22Rv1 (cell line): ENCODE data around the gene MRPL11.

ENCODE experiments used
- H3K27ac ChIP-seq: fragments of 450-650 bp; 2 replicates; pipeline ENCODE4 v1.5.1; 2017
- ZFX ChIP-seq: fragments of 450-650 bp; IDR thresholded peaks from 2 replicates; pipeline ENCODE4 v1.6.1; 2017; ENCODE audit warnings: antibody characterized with exemption, borderline replicate concordance
- TF ChIP-seq, protein P1 (sequence below): fragments of 450-650 bp; IDR thresholded peaks from 2 replicates; pipeline ENCODE4 v1.5.1; 2017; ENCODE audit warnings: mild to moderate bottlenecking

The MRPL11 gene

DNA sequence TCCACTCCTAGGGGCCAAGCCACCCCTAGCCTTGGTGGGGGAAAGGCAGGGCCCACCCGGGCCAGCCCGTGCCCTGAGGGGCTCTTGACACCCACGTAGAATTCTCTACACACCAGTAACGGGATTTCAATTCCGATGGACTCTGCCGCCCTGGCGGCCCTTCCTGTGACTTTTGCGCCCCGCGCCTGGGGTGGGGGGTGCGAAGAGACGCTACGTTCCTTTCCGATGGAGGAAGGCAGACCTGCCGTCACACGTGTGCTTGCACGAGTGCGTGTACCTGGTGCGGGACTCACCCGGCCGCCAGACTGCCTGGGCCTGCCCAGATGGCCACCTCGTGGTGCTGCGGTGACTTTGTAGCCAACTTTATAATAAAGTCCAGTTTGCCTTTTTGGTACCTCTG is 12.3 kb downstream of the MRPL11 start:
- no peak overlapping the region for H3K27ac ChIP-seq
- TF ChIP-seq, protein P1, sequence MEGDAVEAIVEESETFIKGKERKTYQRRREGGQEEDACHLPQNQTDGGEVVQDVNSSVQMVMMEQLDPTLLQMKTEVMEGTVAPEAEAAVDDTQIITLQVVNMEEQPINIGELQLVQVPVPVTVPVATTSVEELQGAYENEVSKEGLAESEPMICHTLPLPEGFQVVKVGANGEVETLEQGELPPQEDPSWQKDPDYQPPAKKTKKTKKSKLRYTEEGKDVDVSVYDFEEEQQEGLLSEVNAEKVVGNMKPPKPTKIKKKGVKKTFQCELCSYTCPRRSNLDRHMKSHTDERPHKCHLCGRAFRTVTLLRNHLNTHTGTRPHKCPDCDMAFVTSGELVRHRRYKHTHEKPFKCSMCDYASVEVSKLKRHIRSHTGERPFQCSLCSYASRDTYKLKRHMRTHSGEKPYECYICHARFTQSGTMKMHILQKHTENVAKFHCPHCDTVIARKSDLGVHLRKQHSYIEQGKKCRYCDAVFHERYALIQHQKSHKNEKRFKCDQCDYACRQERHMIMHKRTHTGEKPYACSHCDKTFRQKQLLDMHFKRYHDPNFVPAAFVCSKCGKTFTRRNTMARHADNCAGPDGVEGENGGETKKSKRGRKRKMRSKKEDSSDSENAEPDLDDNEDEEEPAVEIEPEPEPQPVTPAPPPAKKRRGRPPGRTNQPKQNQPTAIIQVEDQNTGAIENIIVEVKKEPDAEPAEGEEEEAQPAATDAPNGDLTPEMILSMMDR, result no peak; the same call in 1 of the 2 replicates
- no peak for TF ChIP-seq ZFX

DNA sequence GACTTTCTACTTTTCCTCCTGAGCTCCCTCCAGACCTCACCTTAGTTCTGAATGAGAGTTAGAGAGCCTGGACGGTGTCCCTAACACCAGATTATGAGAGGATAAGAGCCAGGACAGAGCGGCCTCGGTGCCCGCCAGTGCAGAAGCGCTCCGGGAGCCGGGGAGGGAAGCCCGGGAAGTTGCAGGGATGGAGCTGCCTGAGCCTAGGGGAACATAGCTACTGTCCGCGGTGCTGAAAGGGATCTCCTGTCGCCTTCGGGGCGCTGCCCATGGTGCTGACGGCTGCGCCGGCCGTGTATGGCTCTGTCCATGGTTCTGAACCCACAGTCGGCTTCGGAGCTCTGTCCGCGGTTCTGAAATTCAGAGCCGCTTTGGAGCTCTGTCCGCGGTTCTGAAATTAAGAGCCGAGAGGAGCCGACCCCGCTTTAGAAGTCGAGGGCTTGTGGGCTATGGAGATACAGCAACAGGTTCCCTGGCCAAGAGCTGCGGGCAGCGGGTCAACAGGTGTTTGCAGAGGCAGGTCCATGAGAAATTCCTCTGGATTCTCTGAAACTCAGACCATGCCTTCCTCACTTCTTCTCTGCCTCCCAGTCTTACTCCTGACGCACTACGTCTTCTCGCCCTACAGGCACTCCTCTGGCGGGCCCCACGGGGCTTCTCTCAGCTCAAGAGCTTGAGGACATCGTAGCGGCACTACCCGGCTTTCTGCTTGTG is 17.0 kb downstream of the MRPL11 start:
- no peak overlapping the region for H3K27ac ChIP-seq
- no peak for TF ChIP-seq ZFX
- TF ChIP-seq, protein P1, result no peak

DNA sequence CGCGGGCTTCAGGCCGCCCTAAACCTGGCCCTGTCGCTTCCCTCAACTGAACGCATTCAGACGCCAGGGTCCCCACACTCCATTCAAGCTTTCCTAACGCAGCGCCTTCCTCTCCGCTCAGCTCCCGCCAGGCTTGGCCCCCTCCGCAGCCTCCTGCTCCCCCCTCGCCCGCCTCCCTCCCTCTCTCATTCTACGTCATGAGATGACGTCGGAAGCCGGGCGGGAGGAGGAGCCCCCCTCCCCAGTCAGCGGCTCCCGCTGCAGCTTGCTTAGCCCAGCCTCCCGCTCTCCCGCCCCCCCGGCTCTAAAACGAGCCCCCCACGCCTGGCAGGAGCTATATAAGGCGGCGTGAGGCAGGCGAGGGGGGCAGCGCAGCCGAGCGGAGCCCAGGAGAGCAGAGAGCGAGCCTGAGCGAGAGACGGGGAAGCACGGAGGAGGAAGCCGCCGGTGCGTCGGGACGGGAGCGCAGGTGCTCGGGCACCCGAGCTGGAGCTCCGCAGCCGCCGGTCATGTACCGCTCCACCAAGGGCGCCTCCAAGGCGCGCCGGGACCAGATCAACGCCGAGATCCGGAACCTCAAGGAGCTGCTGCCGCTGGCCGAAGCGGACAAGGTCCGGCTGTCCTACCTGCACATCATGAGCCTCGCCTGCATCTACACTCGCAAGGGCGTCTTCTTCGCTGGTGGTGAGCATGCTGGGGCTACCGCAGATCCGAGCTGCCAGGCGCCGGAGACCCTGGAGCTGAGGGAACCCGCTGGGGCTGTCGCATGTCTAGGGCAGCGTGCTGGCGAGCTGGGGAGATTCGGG is 17.8 kb downstream of the MRPL11 start, which contains the start of gene NPAS4:
Gene NPAS4, plus strand, starts transcription at position 365 of the 806 bp plus-strand sequence. Its CDS starts 145 bp downstream, at position 510.
- TF ChIP-seq, protein P1, result no peak
- no peak for TF ChIP-seq ZFX
- H3K27ac ChIP-seq, result no peak within 1 kb of the TSS

DNA sequence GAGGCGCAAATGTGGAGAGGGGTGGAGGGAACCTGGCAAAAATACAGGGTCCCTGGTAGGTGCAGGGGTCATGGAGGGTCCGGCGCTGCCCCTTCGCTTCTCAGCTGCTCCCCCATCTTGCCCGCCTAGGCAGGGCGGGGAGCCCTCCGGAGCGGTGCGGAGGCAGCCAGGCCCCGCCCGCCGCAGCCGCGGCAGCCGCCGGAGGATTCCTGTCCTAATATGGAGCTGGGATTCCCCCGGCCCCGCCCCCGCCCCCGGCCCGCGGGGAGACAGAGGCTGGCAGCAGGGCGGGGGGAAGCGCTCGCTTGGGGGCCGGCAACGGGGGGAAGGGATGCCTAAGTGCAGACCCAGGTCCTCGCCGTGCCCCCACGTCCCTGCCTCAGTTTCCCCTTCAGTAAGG is 18.8 kb downstream of the MRPL11 start:
- no peak for TF ChIP-seq ZFX
- TF ChIP-seq, protein P1, result no peak
- no peak overlapping the region for H3K27ac ChIP-seq

DNA sequence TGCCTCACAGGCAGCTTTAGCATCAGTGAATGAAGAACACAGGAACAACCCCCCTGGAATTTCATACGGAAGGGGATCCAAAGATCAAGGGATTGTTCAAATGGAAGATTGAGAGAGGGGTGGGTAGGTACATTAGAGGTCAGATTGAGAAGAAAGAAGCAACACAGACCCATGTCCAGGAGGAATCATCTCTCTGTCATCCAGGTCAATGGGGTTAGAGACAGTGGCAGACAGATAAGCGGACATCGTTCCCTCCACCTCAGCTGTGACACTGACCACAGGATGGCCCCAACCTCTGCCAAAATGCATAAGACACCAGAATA is 19.7 kb downstream of the MRPL11 start:
- no peak for TF ChIP-seq ZFX
- TF ChIP-seq, protein P1, result no peak
- no peak overlapping the region for H3K27ac ChIP-seq

DNA sequence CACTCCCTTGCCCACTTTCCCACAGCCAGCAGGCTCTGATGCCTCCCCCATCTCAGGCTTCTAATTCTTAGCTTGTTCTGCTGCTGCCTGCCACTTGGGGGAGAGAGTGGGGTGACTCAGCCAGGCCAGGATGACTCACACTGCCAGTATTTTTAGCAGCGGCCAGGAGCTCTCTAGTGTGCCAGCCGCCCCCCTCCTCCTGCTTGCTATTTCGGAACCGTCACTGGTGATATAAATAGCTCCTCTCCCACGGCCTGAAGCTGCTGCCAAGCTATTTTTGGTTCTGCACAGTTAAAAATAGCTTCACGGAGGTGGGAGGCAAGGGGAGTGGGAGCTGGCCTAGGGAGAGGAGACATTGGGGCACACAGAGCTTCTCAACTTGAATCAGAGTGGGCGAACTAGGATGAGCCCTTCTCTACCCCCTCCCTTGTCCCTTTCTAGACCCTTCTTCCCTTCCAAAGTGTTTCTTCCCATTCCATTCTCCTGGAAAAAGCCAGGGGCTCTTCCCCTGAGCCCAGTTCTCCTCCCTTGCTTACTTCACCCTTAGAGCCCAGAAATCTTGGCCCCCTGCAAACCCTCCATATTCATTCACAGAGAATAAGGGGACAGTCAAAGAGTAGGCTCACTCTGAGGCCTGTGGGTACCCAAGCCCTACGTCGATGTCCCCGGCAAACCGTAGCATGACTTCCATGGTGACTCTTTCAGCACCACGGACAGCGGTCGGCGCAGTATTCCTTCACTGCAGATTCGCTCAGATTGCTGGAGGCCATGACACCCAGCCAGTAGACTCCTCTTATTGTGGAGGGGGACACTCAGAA is 20.3 kb downstream of the MRPL11 start:
- TF ChIP-seq, protein P1, result no peak
- no peak for TF ChIP-seq ZFX
- no peak overlapping the region for H3K27ac ChIP-seq
